Fibroblast of mammary gland (primary cell): ENCODE measurements around the gene OR10Z1.

Source experiments
- DNase-seq: peaks from one replicate; pipeline ENCODE4 v3.0.0-alpha.2; 2010; ENCODE audit warnings: low read depth
- H3K4me3 ChIP-seq: 2 replicates; pipeline ENCODE4 v1.5.1; 2011; ENCODE audit warnings: low read depth, mild to moderate bottlenecking, low read length, moderate library complexity; ENCODE audit not compliant: control insufficient read depth
- CTCF ChIP-seq: conservative IDR thresholded peaks from 2 replicates; pipeline ENCODE4 v1.5.1; 2011; ENCODE audit warnings: low read depth, low read length, inconsistent platforms; ENCODE audit not compliant: control insufficient read depth, insufficient read depth

OR10Z1 gene

GRCh38 chr1:158654086-158654485, 49.0 kb downstream of the OR10Z1 start:
- no peak for TF ChIP-seq CTCF
- no peak overlapping the region for H3K4me3 ChIP-seq
- no peak for DNase-seq

GRCh38 chr1:158654571-158654970, 49.5 kb downstream of the OR10Z1 start:
- H3K4me3 ChIP-seq, result no peak overlapping the region
- no peak for TF ChIP-seq CTCF
- no peak for DNase-seq
